Testis (tissue), 2 donors: ENCODE measurements around the gene FAM53B.

Experiments
- CTCF ChIP-seq, 3 experiments: fragments of 450-650 bp in 2 of 3; fragments of 200-600 bp in 1 of 3; sonication (generic) in 1 of 3; IDR thresholded peaks; one replicate each; pipeline ENCODE4 v1.5.1; 2016 to 2019; ENCODE audit warnings: antibody characterized with exemption in 3 of 3, mild to moderate bottlenecking in 2 of 3, moderate library complexity in 1 of 3
- POLR2A ChIP-seq: fragments of 450-650 bp; IDR thresholded peaks from one replicate; pipeline ENCODE4 v1.6.1; 2017; ENCODE audit warnings: antibody characterized with exemption, mild to moderate bottlenecking, moderate library complexity

- TF ChIP-seq CTCF (IDR thresholded peaks at IDR 0.05) (no peak), POLR2A (no peak)
These were observed 122.5 kb downstream of the FAM53B start for GRCh38 chr10:124621637-124622036.
